ENCODE results near the gene DR1.
A peak's percentile ranks its signal among the peaks of the same experiment; 100 is the strongest.

Gene DR1

DNA sequence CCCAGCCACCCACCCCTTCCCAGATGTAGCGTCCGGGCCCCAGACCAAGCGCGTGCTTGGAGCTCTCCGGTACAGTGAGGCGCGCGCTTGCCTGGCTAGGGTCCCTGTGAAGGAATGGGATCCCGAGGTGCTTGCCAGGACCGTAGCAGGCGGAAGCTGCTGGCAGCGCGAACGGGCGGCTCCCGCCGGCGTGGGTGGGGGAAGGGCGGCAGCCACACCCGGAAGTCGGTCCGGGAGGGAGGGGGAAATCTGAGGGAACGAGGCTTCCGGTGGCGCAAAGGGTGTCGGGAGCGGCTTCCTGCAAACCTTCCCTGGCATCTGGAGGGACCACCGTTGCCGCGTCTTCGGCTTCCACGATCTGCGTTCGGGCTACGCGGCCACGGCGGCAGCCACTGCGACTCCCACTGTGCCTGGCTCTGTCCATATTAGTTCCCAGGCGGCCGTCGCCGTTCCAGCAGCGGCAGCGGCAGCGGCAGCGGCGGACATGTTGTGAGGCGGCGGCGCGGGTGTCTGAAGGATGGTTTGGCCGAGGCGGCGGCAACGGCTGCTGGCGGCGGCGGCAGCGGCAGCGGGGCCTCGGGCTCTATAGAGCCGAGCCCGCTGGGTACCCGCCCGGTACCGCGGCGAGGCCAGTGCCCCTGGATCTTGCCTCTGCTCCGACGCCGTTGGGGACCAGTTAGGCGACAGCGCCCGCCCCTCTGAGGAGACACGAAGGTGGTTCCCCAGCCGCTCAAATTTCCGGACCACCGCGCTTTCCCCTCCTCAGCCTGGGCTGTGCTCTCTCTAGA lies at the start of gene DR1:
TSS of gene DR1 (plus strand) at position 275 of the 788 bp plus-strand sequence. CDS start 739 bp downstream, outside the sequence.
- peak; percentile 92 for DNase-seq (ENCODE audit: low spot score)

DNA sequence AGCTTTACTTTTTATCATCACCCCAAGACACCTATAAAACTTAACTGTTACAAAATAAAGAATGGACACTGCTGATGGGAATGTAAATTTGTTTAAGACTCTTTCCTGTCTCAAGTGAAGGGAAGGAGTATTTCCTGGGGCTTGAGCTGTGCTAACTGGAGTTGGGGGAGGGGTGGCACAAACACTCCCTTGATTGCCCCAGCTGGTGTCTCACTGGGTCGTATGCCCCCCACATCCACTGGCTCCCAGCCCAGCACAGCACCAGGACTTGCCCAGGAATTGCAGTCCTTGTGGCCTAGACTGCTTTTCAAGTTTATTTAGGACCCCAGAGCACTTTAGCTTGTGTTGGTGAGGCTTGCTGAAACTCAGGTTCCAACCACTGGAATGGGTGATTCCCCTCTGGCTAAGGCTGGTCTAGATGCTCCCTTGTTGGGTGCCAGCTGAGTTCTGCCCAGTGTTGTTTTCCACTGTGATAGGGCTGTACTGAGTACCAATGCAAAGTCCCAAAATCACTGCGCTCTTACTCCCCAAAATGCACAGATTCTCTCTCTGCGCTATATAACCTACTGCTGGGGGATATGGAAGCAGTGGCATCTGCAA lies 49.1 kb upstream of the DR1 start:
- DNase-seq (ENCODE audit: low spot score), result no peak

DNA sequence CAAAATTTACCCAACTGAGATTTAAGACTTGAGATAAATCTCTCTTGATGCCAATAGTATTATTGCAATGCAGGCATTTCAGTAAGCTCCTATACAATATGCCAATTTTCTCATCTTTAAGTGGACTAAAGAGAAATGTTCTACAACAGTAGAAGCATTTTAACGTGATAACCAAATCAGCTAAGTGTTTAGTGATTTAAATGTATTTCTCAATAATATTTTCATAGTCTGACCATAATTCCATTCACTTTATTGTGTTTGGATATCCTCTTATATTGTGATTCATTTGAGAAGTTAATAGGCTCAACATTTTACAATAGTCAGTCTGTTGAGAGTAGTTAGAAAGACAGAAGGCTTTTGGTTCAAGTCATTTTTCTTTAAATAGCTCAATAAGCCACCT lies 44.6 kb upstream of the DR1 start:
- no peak for DNase-seq (ENCODE audit: low spot score)

DNA sequence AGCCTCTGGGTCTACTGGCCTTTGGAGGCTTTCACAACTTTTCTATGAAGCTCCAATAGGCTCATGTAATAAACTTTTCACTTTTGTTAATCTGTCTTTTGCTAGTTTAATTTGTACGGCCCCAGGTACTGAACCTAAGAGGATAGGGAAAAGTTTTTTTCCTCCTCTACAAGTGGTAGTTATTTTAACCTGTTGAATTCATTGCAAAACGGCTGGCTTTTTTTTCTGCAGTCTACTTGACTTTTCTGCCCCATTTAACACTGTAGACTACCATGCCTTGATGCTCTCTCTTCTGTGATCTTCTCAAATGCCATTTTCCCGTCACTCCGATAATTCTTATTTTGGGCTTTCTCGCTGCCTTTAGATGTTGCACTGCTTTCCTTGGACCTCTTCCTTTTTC lies 43.6 kb upstream of the DR1 start:
- no peak for DNase-seq (ENCODE audit: low spot score)

GRCh38 chr1:93304716-93305138 lies 41.0 kb upstream of the DR1 start:
- DNase-seq (ENCODE audit: low spot score), result peak; percentile 82

GRCh38 chr1:93306920-93307319 lies 38.8 kb upstream of the DR1 start:
- DNase-seq (ENCODE audit: low spot score), result no peak

- DNase-seq (ENCODE audit: low spot score), result no peak
Measured at GRCh38 chr1:93313026-93313425, 32.7 kb upstream of the DR1 start.

- no peak for DNase-seq (ENCODE audit: low spot score)
Measured at GRCh38 chr1:93317207-93317606, 28.5 kb upstream of the DR1 start.

DNA sequence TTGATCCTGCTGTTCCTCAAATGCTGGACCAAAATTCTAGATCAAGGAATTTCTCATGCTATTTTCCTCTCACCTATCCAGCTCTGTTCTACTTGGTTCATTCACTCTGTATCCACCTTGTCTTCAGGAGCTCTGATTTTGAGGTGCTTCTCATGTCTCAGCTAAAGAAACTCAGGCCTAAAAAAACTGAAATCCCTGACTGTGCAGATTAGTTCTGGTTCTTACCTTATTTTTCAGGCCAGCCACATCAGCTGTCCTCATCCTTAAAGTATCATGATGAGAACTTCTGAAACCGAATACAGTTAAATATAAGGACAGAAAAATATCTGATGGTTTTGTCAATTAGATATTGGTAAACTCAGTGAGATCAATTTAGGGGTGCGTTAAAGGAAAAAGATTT lies 27.8 kb upstream of the DR1 start:
- no peak for DNase-seq (ENCODE audit: low spot score)

- no peak for DNase-seq (ENCODE audit: low spot score)
Measured at GRCh38 chr1:93321720-93322119, 24.0 kb upstream of the DR1 start.

DNA sequence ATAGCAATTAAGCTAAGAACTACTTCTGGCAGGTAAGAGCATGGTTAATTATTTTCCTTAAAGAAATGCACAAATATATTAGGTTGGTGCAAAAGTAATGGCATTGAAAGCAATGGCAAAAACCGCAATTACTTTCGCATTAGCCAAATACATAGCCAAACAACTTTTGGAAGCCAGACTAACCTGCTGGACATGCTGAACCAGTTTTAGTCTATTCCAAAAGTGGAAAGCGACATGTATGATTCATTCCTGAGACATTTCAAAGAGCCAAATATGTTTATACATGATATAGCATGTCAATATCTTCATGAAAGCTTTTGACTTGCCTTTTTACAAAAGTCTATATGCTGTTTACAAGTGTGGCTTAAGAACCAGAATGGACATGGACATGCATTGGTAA lies 23.4 kb upstream of the DR1 start:
- DNase-seq (ENCODE audit: low spot score), result no peak

- no peak for DNase-seq (ENCODE audit: low spot score)
Measured at GRCh38 chr1:93323185-93323820, 22.4 kb upstream of the DR1 start.

GRCh38 chr1:93324486-93325464 lies 20.9 kb upstream of the DR1 start:
- no peak for DNase-seq (ENCODE audit: low spot score)

GRCh38 chr1:93328809-93329760 lies 16.6 kb upstream of the DR1 start:
- no peak for DNase-seq (ENCODE audit: low spot score)

GRCh38 chr1:93330196-93330595 lies 15.5 kb upstream of the DR1 start:
- no peak for DNase-seq (ENCODE audit: low spot score)

DNA sequence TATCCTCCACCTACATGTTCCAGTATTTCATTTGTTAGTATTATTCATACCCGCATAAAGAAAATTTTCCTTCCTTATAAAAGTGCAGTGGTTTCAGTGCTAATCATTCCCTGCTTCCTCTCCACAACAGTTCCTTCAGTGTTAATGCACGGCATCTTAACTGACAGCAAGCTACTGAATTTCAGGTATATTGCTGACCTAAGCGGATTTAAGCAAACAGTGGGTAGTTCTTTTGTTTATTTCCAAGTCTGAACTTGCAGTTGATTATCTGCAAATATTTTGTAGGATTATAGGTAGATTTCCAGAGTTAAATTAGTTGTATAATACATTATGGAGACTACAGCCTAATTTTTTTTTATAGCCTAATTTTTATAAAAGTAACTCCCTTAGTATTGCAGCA lies 15.1 kb upstream of the DR1 start:
- no peak for DNase-seq (ENCODE audit: low spot score)

DNA sequence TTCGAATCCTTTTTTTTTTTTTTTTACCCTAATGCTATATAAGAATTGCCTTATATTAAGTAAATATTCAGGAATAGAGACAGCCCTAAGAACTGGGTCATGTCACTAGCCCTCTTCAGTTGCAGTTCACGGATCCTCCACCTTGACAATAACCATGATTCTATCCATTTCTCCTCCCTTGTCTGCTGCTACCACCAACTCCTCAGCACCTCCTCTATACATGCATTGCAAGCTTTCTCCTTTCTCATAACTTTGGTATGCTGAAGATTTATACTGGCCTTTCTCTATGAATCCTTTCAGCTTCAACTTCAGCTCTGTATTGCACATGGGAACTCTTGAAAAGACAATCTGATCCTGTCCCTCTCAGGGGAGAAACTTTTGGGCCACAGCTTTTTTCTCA lies 14.3 kb upstream of the DR1 start:
- no peak for DNase-seq (ENCODE audit: low spot score)

DNA sequence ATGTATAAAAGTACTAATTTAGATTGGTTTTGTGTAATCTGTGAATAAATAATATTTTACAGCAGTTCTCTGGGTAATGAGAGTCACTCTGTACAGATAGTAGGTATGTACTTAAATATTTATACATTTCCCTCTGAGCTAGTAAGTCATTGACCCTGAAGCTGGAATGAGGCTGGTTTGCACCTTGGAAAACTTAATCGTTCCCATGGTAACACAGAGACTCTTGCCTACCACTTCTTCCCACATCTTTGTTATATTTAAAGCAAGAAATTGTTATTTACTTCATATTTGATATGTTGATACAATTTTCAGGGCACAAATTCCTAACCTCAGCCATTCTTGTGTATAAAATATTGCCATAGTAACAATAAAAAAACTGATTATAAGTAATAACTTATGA lies 13.3 kb upstream of the DR1 start:
- DNase-seq (ENCODE audit: low spot score), result no peak

- DNase-seq (ENCODE audit: low spot score), result no peak
Measured at GRCh38 chr1:93338387-93339146, 7.1 kb upstream of the DR1 start.

DNA sequence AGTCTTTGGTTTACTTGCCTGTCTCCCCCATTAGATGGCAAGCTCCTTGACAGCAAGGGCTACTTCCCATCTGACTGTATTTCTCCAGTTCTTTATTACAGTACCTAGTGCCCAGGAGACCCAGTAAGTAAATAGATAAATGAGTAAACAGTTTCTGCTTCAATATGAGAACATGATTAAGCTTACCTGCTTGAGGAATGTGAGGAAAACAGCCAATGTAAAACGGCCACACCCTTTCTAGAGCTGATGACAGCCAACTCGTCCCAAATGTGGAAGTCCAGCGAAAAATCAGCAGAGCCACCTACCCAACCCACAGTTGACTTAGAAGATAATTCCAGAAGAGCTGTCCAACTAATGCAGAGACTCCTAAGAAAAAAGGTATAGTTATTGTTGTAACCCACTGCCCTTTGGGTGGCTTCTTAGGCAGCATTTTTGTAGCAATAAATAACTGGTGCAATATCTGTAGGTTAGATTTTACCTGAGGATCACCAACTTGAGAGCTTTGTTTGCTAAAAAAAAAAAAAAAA lies 6.5 kb upstream of the DR1 start:
- DNase-seq (ENCODE audit: low spot score), result no peak

Measured in hematopoietic multipotent progenitor cell treated with erythropoietin and hydrocortisone succinate and interleukin-3 and kit ligand, for 15 days (in vitro differentiated cells).